Fibroblast of lung (primary cell): ENCODE data around the gene FXN. TPM values are rescaled to one million over a fixed set of nuclear protein-coding genes. Genes with fewer than 3 reads are reported as not detected.

Source experiments
- DNase-seq, 2 donors: peaks; one replicate each; pipeline versions ENCODE4 v3.0.0 to v3.0.0-alpha.2; 2010; ENCODE audit warnings: low read depth in 2 of 2
- H2AFZ ChIP-seq: 2 replicates; pipeline ENCODE4 v1.5.1; 2012; ENCODE audit warnings: low read length, control low read depth, inconsistent platforms
- H3K27ac ChIP-seq: 2 replicates; pipeline ENCODE4 v1.5.1; 2011; ENCODE audit warnings: low read length, control low read depth; ENCODE audit not compliant: insufficient read depth
- H3K27me3 ChIP-seq: 2 replicates; pipeline ENCODE4 v1.5.1; 2011; ENCODE audit warnings: mild to moderate bottlenecking, low read length; ENCODE audit not compliant: control insufficient read depth, insufficient read depth
- H3K36me3 ChIP-seq: 2 replicates; pipeline ENCODE4 v1.5.1; 2011; ENCODE audit warnings: low read length; ENCODE audit not compliant: control insufficient read depth, insufficient read depth
- H3K4me1 ChIP-seq: 2 replicates; pipeline ENCODE4 v1.5.1; 2011; ENCODE audit warnings: low read length; ENCODE audit not compliant: control insufficient read depth, insufficient read depth; ENCODE audit errors: extremely low read depth
- H3K4me2 ChIP-seq: 2 replicates; pipeline ENCODE4 v1.5.1; 2011; ENCODE audit warnings: low read length, control low read depth; ENCODE audit not compliant: insufficient read depth; ENCODE audit errors: extremely low read depth
- H3K4me3 ChIP-seq, 4 experiments: fragments of 200-600 bp in 1 of 4; sonication (generic) in 1 of 4; replicated peaks in 1 of 4; 2 replicates each; pipeline ENCODE4 v1.5.1; 2011 to 2016; ENCODE audit warnings: low read length in 4 of 4, low read depth in 3 of 4, mild to moderate bottlenecking in 3 of 4, control low read depth in 2 of 4, inconsistent platforms in 1 of 4, mixed read lengths in 1 of 4; ENCODE audit not compliant: insufficient read depth in 1 of 4; ENCODE audit errors: control extremely low read depth in 1 of 4
- H3K79me2 ChIP-seq: 2 replicates; pipeline ENCODE4 v1.5.1; 2012; ENCODE audit warnings: mild to moderate bottlenecking, low read length, inconsistent platforms; ENCODE audit not compliant: control insufficient read depth, insufficient read depth
- H3K9ac ChIP-seq: 2 replicates; pipeline ENCODE4 v1.5.1; 2011; ENCODE audit warnings: mild to moderate bottlenecking, low read length, control low read depth; ENCODE audit not compliant: insufficient read depth
- H3K9me3 ChIP-seq: 2 replicates; pipeline ENCODE4 v1.5.1; 2012; ENCODE audit warnings: low read depth, low read length; ENCODE audit not compliant: control insufficient read depth, insufficient read depth
- H4K20me1 ChIP-seq: 2 replicates; pipeline ENCODE4 v1.5.1; 2011; ENCODE audit warnings: low read length; ENCODE audit not compliant: control insufficient read depth, insufficient read depth; ENCODE audit errors: extremely low read depth
- EZH2 ChIP-seq: IDR thresholded peaks from 2 replicates; pipeline ENCODE4 v1.5.1; 2012; ENCODE audit warnings: low read length, control low read depth, mild to moderate bottlenecking; ENCODE audit errors: missing control alignments
- polyA plus RNA-seq, 2 donors: library from polyadenylated mRNA; depleted of rRNA in 1 of 2; stranded (reverse) in 1 of 2; unstranded in 1 of 2; fragments of >200 nt; gene quantifications; 2 replicates each; pipeline ENCODE4 v1.2.1, GENCODE V29; 2011 to 2012; ENCODE audit warnings: missing spikeins in 1 of 2
- total RNA-seq: library from RNA; depleted of rRNA; stranded (reverse); fragments of >200 nt; gene quantifications from 2 replicates; pipeline ENCODE4 v1.2.1, GENCODE V29; 2014
- TF ChIP-seq, protein P1 (sequence below), 2 donors: IDR thresholded peaks in 1 of 2; conservative IDR thresholded peaks in 1 of 2; 1 replicate in 1 of 2; 2 replicates in 1 of 2; pipeline ENCODE4 v1.5.1; 2011 to 2012; ENCODE audit warnings: low read length in 2 of 2, control low read depth in 1 of 2, inconsistent platforms in 1 of 2, low read depth in 1 of 2, mild to moderate bottlenecking in 1 of 2

FXN gene
- total and polyA plus RNA-seq, 2 donors (not counting 1 experiment from before 2014, with no cell fraction given): 0.99 to 21.6 TPM

DNA sequence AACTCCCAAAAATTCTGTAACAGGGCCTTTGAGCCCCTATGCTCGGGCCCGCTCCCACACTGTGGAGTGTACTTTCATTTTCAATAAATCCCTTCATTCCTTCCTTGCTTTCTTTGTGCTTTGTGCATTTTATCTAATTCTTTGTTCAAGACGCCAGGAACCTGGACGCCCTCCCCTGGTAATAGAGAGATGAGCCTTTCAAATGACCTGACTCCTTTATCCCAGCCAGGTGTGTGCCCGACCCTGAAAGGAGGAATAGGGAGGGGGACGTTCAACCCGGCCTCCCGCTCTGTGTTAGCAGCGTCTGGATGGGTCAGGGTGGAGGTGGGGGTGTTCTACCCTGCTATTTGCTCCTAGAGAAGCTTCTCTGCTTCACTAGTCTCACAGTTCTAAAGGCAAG, 53.9 kb downstream of the FXN start:
- no peaks in the 10 kb centered on the region for H3K36me3 ChIP-seq
- no peaks in the 10 kb centered on the region for H4K20me1 ChIP-seq
- DNase-seq: no peak
- no peak overlapping the region for H3K4me2 ChIP-seq
- H3K79me2 ChIP-seq: no peaks in the 10 kb centered on the region
- H3K9ac ChIP-seq: no peak overlapping the region
- H3K4me1 ChIP-seq: no peaks in the 10 kb centered on the region
- no peak overlapping the region for H2AFZ ChIP-seq
- no peak for TF ChIP-seq EZH2
- TF ChIP-seq, protein P1, sequence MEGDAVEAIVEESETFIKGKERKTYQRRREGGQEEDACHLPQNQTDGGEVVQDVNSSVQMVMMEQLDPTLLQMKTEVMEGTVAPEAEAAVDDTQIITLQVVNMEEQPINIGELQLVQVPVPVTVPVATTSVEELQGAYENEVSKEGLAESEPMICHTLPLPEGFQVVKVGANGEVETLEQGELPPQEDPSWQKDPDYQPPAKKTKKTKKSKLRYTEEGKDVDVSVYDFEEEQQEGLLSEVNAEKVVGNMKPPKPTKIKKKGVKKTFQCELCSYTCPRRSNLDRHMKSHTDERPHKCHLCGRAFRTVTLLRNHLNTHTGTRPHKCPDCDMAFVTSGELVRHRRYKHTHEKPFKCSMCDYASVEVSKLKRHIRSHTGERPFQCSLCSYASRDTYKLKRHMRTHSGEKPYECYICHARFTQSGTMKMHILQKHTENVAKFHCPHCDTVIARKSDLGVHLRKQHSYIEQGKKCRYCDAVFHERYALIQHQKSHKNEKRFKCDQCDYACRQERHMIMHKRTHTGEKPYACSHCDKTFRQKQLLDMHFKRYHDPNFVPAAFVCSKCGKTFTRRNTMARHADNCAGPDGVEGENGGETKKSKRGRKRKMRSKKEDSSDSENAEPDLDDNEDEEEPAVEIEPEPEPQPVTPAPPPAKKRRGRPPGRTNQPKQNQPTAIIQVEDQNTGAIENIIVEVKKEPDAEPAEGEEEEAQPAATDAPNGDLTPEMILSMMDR (conservative IDR thresholded peaks at IDR 0.05 in 1 of 2, IDR thresholded peaks at IDR 0.05 in 1 of 2; ENCODE audit: low read depth in 1 of 2, low read length in 2 of 2): no peak
- H3K4me3 ChIP-seq: no peak overlapping the region
- no peak overlapping the region for H3K27ac ChIP-seq
- H3K27me3 ChIP-seq: no peaks in the 10 kb centered on the region
- no peaks in the 10 kb centered on the region for H3K9me3 ChIP-seq

DNA sequence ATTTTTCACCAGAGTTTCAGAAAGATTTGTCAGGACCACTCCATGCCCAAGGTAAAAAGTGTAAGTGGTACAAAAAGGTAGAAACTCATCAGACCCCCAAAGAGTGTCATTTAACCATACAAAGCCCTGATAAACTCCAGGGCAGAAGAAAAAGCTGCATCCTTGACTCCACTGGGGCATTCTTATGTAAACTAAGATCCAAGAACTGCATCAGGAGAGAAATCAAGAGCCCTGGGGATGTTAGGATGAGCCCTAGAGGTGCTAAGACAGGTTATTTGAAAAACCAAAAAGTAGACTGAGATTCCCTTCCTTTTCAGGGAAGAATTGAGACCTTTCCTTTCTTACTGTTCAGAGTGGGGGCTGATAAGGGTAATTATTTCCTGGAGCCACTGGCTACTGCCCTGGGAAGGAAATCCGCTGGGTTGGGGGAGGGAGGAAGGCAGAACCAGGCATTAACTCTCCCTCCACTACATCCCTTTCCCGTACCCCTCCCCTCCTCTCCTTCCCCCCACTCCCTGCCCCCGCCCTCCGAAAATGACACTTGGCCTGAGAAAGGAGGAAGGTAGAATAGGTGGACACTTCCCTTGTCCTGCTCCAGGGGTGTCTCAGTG, 54.7 kb downstream of the FXN start:
- Histone ChIP-seq H3K36me3 (no peaks in the 10 kb centered on the region), H3K9me3 (no peaks in the 10 kb centered on the region), H3K4me3 (no peak overlapping the region), H4K20me1 (no peaks in the 10 kb centered on the region), H3K9ac (no peak overlapping the region), H3K4me2 (no peak overlapping the region), H3K27ac (no peak overlapping the region), H2AFZ (no peak overlapping the region), H3K27me3 (no peaks in the 10 kb centered on the region), H3K4me1 (no peaks in the 10 kb centered on the region), H3K79me2 (no peaks in the 10 kb centered on the region)
- no peak for DNase-seq
- TF ChIP-seq, protein P1 (conservative IDR thresholded peaks at IDR 0.05 in 1 of 2, IDR thresholded peaks at IDR 0.05 in 1 of 2; ENCODE audit: low read depth in 1 of 2, low read length in 2 of 2): no peak
- no peak for TF ChIP-seq EZH2

DNA sequence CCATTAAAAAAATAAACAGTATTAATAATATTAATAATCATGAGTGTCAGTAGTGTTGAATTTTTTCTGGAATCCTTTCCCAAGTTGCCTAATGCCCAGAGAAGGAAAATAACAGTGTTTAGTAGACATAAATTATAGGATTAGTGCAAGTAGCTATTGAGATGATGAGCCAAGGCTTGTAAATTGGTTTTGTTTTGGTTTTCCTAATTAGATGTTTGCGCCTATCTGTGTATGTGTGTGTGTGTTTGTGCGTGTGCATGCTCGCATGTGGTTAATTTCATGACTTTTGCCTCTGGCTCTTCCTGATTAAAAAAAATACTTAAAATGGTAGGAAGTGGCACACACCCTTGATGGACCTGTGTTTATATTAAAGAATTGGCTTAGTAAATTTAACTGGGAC, 55.4 kb downstream of the FXN start:
- Histone ChIP-seq H3K4me2 (no peak overlapping the region), H3K36me3 (no peaks in the 10 kb centered on the region), H3K27ac (no peak overlapping the region), H2AFZ (no peak overlapping the region), H3K9ac (no peak overlapping the region), H3K4me1 (no peaks in the 10 kb centered on the region), H3K4me3 (no peak overlapping the region), H4K20me1 (no peaks in the 10 kb centered on the region), H3K9me3 (no peaks in the 10 kb centered on the region), H3K79me2 (no peaks in the 10 kb centered on the region), H3K27me3 (no peaks in the 10 kb centered on the region)
- no peak for TF ChIP-seq EZH2
- TF ChIP-seq, protein P1 (conservative IDR thresholded peaks at IDR 0.05 in 1 of 2, IDR thresholded peaks at IDR 0.05 in 1 of 2; ENCODE audit: low read depth in 1 of 2, low read length in 2 of 2): no peak
- no peak for DNase-seq
